Measurements from ENCODE around the gene SMC4.

GRCh38 chr3:160381470-160381869 is 18.0 kb upstream of the SMC4 start:
- TF ChIP-seq CTCF (IDR thresholded peaks at IDR 0.05; ENCODE audit: control extremely low read depth in 1 of 3, insufficient read depth in 1 of 3, low read depth in 1 of 3, low read length in 3 of 3): no peak
- no peak for TF ChIP-seq POLR2A (IDR thresholded peaks at IDR 0.05; ENCODE audit: control extremely low read depth in 1 of 2, low read depth in 2 of 2, low read length in 2 of 2)
- no peak for TF ChIP-seq EZH2 (IDR thresholded peaks at IDR 0.05; ENCODE audit: low read depth, low read length, severe bottlenecking)
- no peak for TF ChIP-seq NANOG (IDR thresholded peaks at IDR 0.05; ENCODE audit: insufficient read depth, low read depth, low read length, poor library complexity, severe bottlenecking)
- no peak for TF ChIP-seq POLR2AphosphoS5 (IDR thresholded peaks at IDR 0.05; ENCODE audit: low read depth, low read length)
- no peak for TF ChIP-seq YY1 (IDR thresholded peaks at IDR 0.05; ENCODE audit: low read depth, low read length)
